ENCODE data around the gene TPRG1. TPM values are rescaled to one million over a fixed set of nuclear protein-coding genes. Genes with fewer than 3 reads are reported as not detected.

The TPRG1 gene
- total and polyA plus RNA-seq, 4 donors = 1.0 to 46.6 (median 6.9) TPM

GRCh38 chr3:189214651-189215050 is 42.9 kb downstream of the TPRG1 start:
- Histone ChIP-seq H3K9me3 (ENCODE audit: control insufficient read depth in 4 of 4, low read length in 3 of 4) (no peaks in the 10 kb centered on the region), H3K36me3 (ENCODE audit: control insufficient read depth in 4 of 4, insufficient read depth in 3 of 4, low read depth in 1 of 4, low read length in 3 of 4) (peaks cover 2 to 13% (median 11%) of the 10 kb centered on the region in 4 donors), H3K4me1 (ENCODE audit: control insufficient read depth in 4 of 4, insufficient read depth in 4 of 4, low read length in 3 of 4) (no peaks in the 10 kb centered on the region), H3K27ac (ENCODE audit: low read depth in 1 of 2, low read length in 2 of 2) (no peak overlapping the region), H3K9ac (ENCODE audit: low read depth in 1 of 2, low read length in 2 of 2) (no peak overlapping the region), H3K4me3 (ENCODE audit: low read depth in 1 of 3, low read length in 3 of 3) (no peak overlapping the region), H3K27me3 (ENCODE audit: control insufficient read depth in 4 of 4, insufficient read depth in 4 of 4, low read length in 3 of 4) (no peaks in the 10 kb centered on the region)
- 98% methylated on average over 1 of the region's 1 CpG for WGBS
- no peak for DNase-seq (ENCODE audit: low spot score)
- TF ChIP-seq HNF4G (IDR thresholded peaks at IDR 0.05) (no peak), NR2F2 (IDR thresholded peaks at IDR 0.05) (no peak), JUND (IDR thresholded peaks at IDR 0.05) (no peak), GABPA (IDR thresholded peaks at IDR 0.05 in 1 of 2, conservative IDR thresholded peaks at IDR 0.05 in 1 of 2) (no peak), FOXA1 (IDR thresholded peaks at IDR 0.05) (no peak), EGR1 (IDR thresholded peaks at IDR 0.05; ENCODE audit: low read depth in 2 of 2) (no peak), FOXA2 (IDR thresholded peaks at IDR 0.05) (no peak)
- TF ChIP-seq, protein P1, sequence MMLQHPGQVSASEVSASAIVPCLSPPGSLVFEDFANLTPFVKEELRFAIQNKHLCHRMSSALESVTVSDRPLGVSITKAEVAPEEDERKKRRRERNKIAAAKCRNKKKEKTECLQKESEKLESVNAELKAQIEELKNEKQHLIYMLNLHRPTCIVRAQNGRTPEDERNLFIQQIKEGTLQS (IDR thresholded peaks at IDR 0.05) = no peak

DNA sequence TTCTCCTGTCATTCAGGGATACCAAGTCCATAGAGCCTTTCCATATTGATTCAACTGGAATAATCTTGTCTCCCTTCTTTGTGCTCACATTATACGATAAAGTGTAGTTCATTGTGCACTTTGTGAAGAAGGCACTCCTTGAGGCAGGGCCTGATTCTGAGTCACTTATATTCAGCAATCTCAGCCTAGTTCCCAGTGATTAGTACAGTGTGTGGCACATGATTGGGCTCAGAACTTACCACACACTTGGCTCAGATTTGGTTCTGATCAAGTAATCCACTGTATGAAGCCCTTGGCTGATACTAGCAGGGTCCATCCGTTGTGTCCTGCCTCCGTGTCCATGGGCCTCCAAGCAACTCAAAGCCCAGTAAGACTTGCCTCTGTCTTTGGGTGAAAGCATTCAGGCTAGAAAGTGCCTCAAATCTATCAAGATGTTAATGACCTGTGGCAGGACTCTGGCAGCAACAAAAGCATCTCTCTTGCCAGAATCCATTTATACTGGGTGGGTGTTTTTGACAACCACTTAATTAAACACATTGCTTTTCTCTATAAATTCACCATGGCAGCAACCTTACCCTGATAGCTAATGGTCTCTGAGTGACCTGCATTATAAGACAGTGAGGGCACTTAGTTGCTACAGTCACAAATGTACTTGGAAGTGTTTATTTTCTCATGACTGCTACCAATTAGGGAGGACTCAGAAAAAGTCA is 51.3 kb downstream of the TPRG1 start:
- H3K27ac ChIP-seq (ENCODE audit: low read depth in 1 of 2, low read length in 2 of 2) = no peak overlapping the region
- H3K36me3 ChIP-seq (ENCODE audit: control insufficient read depth in 4 of 4, insufficient read depth in 3 of 4, low read depth in 1 of 4, low read length in 3 of 4) = peaks cover 0 to 3% (median 1%) of the 10 kb centered on the region in 4 donors
- no peak overlapping the region for H3K4me3 ChIP-seq (ENCODE audit: low read depth in 1 of 3, low read length in 3 of 3)
- H3K9me3 ChIP-seq (ENCODE audit: control insufficient read depth in 4 of 4, low read length in 3 of 4) = no peaks in the 10 kb centered on the region
- DNase-seq (ENCODE audit: low spot score) = no peak
- TF ChIP-seq HNF4G (IDR thresholded peaks at IDR 0.05) (no peak), MAX (IDR thresholded peaks at IDR 0.05) (no peak)
- 97% methylated on average over 3 of the region's 3 CpGs for WGBS
- H3K9ac ChIP-seq (ENCODE audit: low read depth in 1 of 2, low read length in 2 of 2) = no peak overlapping the region
- no peaks in the 10 kb centered on the region for H3K4me1 ChIP-seq (ENCODE audit: control insufficient read depth in 4 of 4, insufficient read depth in 4 of 4, low read length in 3 of 4)
- H3K27me3 ChIP-seq (ENCODE audit: control insufficient read depth in 4 of 4, insufficient read depth in 4 of 4, low read length in 3 of 4) = no peaks in the 10 kb centered on the region

GRCh38 chr3:189225431-189225830 is 53.7 kb downstream of the TPRG1 start:
- H3K9me3 ChIP-seq (ENCODE audit: control insufficient read depth in 4 of 4, low read length in 3 of 4) = no peaks in the 10 kb centered on the region
- H3K27ac ChIP-seq (ENCODE audit: low read depth in 1 of 2, low read length in 2 of 2) = no peak overlapping the region
- no peak overlapping the region for H3K4me3 ChIP-seq (ENCODE audit: low read depth in 1 of 3, low read length in 3 of 3)
- no peaks in the 10 kb centered on the region for H3K4me1 ChIP-seq (ENCODE audit: control insufficient read depth in 4 of 4, insufficient read depth in 4 of 4, low read length in 3 of 4)
- H3K36me3 ChIP-seq (ENCODE audit: control insufficient read depth in 4 of 4, insufficient read depth in 3 of 4, low read depth in 1 of 4, low read length in 3 of 4) = no peaks in the 10 kb centered on the region
- TF ChIP-seq FOXA1 (IDR thresholded peaks at IDR 0.05) (no peak), ZBTB33 (IDR thresholded peaks at IDR 0.05) (no peak), EGR1 (IDR thresholded peaks at IDR 0.05; ENCODE audit: low read depth in 2 of 2) (no peak), RXRA (IDR thresholded peaks at IDR 0.05) (no peak), HNF4A (conservative IDR thresholded peaks at IDR 0.05) (no peak), NR2F2 (IDR thresholded peaks at IDR 0.05) (no peak), JUND (IDR thresholded peaks at IDR 0.05) (no peak), TAF1 (conservative IDR thresholded peaks at IDR 0.05) (no peak), RAD21 (IDR thresholded peaks at IDR 0.05) (no peak), GABPA (IDR thresholded peaks at IDR 0.05 in 1 of 2, conservative IDR thresholded peaks at IDR 0.05 in 1 of 2) (no peak), MAX (IDR thresholded peaks at IDR 0.05) (no peak), HNF4G (IDR thresholded peaks at IDR 0.05) (no peak), YY1 (IDR thresholded peaks at IDR 0.05) (no peak)
- TF ChIP-seq, protein P2, sequence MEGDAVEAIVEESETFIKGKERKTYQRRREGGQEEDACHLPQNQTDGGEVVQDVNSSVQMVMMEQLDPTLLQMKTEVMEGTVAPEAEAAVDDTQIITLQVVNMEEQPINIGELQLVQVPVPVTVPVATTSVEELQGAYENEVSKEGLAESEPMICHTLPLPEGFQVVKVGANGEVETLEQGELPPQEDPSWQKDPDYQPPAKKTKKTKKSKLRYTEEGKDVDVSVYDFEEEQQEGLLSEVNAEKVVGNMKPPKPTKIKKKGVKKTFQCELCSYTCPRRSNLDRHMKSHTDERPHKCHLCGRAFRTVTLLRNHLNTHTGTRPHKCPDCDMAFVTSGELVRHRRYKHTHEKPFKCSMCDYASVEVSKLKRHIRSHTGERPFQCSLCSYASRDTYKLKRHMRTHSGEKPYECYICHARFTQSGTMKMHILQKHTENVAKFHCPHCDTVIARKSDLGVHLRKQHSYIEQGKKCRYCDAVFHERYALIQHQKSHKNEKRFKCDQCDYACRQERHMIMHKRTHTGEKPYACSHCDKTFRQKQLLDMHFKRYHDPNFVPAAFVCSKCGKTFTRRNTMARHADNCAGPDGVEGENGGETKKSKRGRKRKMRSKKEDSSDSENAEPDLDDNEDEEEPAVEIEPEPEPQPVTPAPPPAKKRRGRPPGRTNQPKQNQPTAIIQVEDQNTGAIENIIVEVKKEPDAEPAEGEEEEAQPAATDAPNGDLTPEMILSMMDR (IDR thresholded peaks at IDR 0.05; ENCODE audit: low read depth, low read length, missing input control) = no peak
- TF ChIP-seq, protein P1 (IDR thresholded peaks at IDR 0.05) = no peak
- no peak for DNase-seq (ENCODE audit: low spot score)
- WGBS = 71% methylated on average over 3 of the region's 3 CpGs
- H3K9ac ChIP-seq (ENCODE audit: low read depth in 1 of 2, low read length in 2 of 2) = no peak overlapping the region
- H3K27me3 ChIP-seq (ENCODE audit: control insufficient read depth in 4 of 4, insufficient read depth in 4 of 4, low read length in 3 of 4) = no peaks in the 10 kb centered on the region

All from liver (tissue), 9 donors.